CD4-positive, alpha-beta T cell treated with Interleukin-2 at 100 ng/mL for 4 hours (primary cell): Measurements from ENCODE around the gene SCRT2.
"Not testable (repeated sequence)": the region's sequence is repeated elsewhere in the genome, so short reads cannot be mapped to it uniquely, and the experiment has no call there.

Experiments used
- DNase-seq: peaks from one replicate; pipeline ENCODE4 v3.0.0-alpha.2; 2020; ENCODE audit warnings: low spot score

SCRT2 gene

DNA sequence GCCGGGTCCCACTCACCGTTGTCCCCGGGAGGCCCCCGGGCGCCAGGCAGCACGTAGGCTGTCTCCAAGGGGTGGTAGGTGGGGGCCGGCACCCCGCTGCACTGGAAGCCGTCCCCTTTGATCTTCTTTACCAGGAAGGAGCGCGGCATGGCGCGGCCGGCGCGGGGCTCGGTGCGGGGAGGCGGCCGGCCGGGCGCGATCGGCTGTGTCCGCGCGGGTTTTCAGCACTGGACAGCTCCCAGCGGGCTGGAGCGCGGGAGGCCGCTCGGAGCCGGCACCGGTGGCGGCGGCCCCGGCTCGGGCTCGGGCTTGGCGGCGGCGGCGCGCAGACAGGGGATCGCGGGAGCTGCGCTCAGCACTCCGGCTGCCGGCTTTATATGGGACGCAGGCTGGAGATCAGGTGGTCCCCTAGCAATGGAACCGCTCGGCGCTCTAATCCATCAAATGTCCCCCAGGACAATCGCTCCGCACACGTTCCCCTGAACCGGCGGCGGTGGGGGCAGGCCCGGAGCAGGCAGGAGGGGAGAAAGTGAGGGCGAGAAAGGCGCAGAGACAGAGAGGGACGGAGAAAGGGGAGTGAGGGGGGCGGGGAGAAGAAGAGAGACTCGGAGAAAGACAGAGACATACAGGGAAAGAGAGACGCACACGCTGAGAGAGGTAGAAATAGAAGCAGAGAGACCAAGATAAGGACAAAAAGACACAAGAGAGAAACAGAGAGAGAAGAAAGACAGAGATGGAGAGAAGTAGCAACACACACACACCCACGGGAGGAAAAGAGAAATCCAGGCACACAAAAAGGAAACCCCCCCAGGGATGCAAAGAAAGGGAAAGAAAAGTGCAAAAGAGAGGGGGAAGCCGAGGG is at the start of gene SCRT2:
TSS of gene SCRT2 (minus strand) at position 350 of the 862 bp plus-strand sequence. CDS start at position 149, 201 bp downstream.
- DNase-seq, result peak; percentile 53

DNA sequence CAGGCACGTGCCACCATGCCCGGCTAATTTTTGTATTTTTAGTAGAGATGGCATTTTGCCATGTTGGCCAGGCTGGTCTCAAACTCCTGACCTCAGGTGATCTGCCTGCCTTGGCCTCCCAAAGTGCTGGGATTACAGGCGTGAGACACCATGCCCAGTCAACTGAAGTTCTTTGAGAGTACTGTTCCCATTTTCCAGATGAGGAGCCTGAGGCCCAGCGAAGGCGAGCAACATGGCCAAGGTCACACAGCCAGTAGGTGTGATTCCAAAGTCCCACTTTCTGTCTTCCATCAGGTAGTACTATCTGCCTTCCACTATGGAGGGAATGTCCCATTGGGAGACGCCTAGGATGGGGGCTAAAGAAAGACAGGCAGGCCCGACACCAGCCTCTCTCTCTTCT is 49.2 kb upstream of the SCRT2 start:
- DNase-seq, result not testable (repeated sequence)

- DNase-seq, result no peak
These were observed 48.2 kb upstream of the SCRT2 start for GRCh38 chr20:723756-724155.

DNA sequence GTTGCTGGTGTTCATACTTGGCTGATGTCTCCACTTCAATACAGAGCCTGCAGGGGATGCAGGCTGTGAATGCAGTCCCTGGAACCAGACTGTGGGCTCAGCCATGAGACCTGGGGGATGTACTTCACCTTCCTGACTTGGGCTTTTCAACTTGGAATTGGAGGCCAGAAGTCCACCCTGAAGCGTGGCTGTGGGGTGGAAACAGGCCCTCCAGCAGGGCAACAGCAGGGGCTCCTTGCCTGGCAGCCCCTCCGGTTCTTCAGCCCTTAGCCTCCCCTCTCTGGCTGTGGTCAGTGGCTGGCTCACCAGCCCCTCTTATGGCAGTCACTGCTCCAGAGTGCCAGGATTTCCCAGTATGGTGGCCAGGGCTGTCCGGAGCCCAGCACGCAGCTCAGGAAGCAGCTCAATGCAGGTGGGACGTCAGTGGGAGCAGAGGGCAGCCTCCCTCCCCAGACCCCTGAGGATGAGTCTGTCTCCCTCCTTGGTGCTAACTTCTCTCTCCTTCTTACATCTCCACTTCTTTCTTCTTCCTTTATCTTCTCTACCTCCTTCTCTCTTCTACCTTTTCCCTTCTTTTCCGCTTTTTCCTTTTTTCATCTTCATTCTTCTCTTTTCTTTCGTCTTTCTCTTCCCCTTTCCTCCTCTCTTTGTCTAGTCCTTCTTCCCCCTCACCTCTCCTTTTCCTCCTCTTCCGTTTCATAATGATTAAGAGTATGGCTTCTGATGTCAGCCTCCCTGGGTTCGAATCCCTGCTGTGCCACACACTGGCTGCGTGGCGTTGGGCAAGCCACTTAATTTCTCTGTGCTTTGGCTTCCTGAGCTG is 47.4 kb upstream of the SCRT2 start:
- DNase-seq, result no peak

DNA sequence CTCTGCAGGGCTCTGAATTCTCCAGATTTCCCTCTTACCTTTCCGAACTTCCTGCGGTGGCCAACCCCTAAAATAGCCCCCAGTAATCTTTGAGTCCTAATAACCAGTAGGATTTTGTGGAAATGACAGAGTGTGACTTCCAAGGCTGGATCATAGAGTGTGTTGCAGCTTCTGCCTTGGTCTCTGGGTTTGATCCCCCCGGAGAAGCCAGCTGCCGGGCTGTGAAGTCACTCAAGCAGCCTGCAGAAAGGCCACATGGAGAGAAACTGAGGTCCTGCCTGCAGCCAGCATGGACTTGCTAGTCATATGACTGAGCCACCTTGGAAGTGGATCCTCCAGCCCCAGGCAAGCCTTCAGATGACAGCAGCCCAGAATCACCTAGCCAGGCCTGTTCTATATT is 46.3 kb upstream of the SCRT2 start:
- no peak for DNase-seq

DNA sequence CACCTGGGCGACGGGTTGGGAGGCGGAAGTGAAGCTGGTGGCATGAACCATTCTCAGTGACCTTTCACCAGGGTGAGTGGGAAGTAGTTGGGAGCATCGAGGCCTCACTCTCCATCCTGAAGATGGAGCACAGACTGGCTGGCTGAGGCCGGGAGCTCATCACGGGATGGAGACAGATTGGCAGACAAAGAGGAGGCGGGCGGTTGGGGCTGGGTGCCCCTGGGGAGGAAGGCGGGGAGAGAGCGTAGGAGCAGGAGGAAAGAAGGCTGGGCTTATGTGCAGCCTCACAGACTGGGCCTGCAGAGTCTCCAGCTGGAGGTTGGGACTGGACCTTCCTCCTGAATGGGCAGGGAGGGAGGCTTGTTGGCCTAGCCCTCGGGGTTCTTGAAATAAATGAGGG is 44.2 kb upstream of the SCRT2 start:
- no peak for DNase-seq

- DNase-seq, result no peak
These were observed 43.5 kb upstream of the SCRT2 start for GRCh38 chr20:719068-719467.

DNA sequence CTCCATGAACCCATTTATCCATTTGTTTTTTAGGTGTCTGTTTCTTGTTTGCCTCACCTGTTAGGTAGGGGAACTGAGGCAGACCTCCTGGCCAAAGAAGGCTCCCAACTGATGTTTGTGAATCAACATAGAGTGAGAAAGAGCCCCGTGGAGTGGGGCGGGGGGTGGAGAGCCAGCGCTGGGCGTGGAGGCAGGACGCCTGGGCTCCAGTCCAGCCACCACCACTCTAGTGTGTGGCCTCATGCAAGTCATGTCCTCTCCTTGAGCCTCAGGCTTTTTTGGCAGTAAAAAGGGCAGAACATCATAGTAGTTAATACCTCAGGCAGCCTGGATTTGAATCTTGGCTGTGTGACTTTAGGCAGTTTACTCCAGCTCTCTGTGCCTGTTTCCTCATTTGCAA is 42.2 kb upstream of the SCRT2 start:
- no peak for DNase-seq

DNA sequence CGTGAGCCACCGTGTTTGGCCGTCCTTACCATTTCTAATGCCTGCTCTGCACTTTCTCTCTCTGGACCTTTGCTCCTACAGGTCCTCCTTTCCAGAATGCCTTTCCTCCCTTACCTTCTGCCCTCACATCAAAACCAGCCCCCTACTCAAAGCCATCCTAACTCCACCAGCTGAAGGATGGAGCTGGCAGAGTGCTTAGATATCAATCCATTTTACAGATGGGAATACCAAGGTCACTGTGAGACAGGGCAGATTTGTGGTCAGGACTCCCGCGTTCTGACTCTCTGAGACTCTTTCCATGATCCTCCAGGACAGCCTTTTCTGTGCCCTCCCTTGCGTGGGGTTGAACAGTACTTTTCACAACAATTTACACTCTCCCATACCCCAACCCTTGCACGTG is 41.7 kb upstream of the SCRT2 start:
- DNase-seq, result no peak

DNA sequence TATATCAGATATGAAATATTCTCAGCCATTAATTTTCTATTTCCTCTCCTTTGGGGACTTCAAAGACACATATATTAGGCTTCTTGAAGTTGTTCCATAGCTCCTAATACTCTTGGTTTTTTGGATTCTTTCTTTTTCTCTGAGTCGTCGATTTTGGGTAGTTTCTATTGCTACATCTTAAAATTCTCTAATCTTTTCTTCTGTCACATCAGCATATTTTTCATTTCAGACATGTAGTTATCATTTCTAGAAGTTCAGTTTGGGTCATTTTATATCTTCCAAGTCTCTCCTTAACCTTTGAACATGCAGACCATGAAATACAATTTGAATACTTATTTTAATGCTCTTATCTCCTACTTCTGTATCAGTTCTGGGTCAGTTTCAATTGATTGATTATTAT is 38.9 kb upstream of the SCRT2 start:
- DNase-seq, result no peak

DNA sequence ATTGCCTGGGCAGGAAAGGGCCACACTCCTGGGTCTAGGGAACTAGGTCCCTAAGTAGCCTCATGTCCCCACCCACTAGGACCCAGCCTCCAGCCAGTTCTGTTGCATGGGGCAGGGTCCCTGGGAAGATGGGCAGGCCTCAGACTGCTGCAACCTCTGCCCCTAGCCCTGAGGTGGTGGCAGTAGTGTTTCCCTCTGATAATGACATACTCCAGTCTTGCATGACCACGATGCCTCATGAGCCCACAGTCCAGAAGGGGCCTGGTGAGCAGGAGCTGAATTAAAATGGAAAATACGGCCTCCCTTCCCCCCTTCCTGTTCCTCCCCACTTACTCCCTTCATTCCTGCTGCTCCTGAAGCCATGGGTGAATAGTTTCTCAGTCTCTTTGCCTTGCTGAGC is 36.0 kb upstream of the SCRT2 start:
- DNase-seq, result no peak

DNA sequence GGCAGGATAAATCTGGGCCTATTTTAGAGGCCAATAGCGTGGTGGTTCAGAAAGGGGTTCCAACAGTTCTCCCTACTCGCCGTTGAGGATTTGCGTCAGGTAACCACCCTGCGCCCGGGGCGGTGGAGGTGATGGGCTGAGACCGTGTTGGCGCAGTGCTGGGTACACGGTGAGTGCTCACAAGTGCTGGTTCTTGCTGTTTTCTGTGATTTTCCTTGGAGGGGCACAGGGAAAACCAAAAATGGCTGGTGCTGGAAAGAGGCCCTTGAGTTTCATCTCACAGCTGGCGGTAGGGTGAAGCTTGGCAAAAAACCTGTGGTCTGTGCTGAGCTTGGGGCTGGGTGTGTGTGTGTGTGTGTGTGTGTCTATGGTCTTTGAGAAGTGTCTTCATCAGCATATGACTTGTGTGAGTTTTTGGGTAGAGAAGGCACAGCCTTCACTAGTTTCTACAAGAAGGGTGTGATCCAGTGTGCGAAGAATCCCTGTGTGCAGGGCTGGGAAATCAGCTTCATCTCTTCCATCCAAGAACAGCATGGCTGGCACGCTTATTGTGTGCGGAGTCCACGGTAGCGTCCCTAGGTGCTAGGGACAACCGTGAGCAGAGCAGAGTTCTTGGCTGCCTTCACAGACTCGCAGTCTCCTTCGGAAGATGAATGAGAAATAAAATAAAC is 35.3 kb upstream of the SCRT2 start:
- DNase-seq, result no peak

- DNase-seq, result no peak
These were observed 34.6 kb upstream of the SCRT2 start for GRCh38 chr20:709991-710779.

DNA sequence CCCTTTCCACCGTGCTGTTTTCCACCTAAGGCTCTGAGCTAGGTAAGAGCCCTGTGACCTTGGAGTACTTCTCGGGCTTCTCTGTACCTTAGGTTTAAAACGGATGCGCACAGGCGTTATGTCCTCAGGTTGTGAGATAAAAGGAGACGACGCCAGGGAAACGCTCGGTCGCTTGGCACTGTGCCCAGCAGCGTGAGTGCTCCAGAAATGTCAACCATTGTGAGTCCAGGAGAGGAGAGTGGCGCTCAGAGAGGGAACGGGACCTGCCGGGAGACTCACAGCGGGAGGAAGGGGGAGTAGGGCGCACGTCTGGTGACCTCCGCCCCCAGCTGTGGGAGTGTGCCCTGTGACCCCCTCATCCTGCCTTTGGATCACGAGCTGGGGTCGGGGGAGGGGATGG is 33.8 kb upstream of the SCRT2 start:
- DNase-seq, result no peak

DNA sequence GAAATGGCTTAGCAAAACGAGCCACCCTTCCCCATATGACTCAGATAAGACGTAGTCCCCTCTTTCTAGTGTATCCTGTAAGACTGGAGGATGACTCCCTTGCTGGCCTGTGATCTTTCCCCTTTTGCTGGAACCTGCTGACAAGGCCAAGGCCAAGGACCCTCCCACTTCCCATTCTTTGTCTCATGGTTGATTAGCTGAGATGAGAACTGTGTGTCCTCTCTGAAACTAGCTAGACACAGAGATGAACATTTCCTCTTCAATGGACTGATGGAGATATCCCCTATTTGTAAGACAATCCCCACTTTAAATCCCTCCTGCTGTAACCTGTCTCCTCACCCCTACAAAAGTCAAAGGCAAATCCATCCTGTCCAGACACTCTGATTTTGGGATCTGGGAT is 33.4 kb upstream of the SCRT2 start:
- no peak for DNase-seq

DNA sequence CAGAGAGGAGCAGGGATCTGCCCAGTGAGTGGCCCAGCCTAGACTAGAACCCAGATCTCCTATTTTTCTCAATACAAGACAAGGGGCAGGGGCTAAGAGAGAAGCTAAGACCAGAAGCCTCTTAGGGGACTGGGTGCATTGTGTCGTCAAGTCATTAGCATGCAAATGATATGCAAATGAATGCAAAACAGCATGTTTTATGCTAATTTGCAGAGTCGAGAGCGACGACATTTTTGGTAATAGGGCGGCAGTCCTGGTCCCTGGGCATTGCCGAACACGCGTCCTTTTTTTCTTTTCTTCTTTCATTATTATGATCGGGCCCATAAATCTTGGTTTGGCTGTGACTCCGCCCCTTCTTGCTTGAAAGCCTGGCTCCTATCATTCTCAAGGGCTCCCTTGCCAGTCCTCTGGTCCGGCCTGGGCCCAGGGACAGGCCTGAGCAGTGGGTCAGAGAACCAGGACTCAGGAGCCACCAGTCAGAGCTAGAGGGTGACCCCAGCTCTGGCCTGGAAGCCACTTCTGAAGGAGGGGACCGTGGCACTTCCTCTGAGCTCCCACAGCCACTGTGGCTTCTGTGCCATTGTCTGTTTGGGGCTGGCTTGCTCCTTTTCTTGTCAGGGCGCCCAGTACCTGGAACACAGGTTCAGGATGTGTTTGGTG is 32.0 kb upstream of the SCRT2 start:
- no peak for DNase-seq

DNA sequence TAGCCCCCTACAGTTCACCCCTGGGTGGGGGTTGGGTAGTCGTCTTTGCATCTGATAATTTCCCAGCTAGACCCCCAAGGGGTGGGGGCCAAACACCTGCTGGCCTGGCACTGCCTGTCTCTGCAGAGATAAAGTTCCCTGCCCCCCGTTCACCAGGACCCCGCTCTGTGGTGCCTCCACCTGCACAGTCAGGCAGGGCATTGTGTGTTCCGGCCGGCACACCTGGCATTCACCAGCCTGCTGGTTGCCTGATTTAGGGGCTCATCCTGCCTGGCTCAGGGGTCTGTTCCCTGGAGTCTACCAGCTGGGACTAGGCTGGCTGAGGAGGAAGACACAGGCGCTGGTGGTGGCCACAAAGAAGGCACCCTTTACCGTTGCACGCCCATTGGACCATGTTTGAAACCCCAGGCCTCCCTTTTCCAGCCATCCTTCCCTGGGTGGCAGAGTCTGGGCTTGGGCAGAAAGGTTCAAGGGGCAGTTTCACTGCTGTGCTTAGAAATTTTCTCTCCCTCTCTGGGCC is 30.8 kb upstream of the SCRT2 start:
- DNase-seq, result no peak

DNA sequence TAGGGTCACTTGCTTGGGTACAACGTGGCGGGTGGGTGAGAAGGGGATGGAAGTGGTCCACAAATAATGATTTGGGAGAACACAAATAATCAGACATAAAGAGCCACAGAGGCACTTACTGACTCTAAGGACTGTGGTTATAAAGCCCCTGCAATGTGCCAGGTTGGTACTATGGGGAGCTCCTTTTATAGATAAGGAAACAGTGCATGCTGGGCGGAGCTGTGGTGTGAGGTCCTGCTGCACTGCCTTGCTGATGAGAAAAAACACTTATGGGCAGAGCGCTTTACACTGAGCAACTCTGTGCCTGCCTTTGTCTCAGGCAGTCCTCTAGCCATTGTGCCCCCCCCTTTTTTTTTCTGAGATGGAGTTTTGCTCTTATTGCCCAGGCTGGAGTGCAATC is 29.1 kb upstream of the SCRT2 start:
- no peak for DNase-seq

GRCh38 chr20:703426-703825 is 27.8 kb upstream of the SCRT2 start:
- no peak for DNase-seq

- DNase-seq, result no peak
These were observed 27.4 kb upstream of the SCRT2 start for GRCh38 chr20:703006-703405.
